ENCODE data around the gene HIPK2.

DNA sequence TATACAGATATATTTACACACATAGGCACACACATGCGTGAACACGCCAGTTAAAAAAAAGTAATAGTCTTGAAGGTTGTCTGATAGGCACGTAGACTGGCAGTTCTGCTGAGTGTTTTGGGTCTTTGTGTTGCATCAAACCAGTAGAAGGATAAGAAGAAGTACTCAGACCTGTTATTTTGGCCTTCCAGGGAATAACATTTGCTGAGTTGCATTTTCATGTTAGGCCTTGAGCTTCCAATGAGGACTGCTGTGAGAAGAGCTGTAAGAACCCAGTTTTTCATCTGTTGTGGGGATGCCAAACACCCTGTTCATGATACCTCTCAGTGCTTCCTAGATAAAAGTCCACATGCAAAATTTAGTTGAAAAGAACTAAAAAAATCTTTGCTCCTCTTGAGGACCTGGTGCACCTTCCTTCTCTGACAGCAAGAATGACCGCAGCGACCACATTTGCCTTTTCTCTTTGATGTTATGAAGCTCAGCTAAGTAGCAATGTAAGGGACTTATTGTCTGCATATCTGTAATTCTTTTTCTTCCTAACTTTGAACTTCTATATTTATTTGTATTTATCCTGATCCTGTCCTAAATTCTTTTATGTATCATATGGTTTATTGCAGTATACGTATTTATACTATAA, 27.2 kb downstream of the HIPK2 start:
- TF ChIP-seq, protein P1, sequence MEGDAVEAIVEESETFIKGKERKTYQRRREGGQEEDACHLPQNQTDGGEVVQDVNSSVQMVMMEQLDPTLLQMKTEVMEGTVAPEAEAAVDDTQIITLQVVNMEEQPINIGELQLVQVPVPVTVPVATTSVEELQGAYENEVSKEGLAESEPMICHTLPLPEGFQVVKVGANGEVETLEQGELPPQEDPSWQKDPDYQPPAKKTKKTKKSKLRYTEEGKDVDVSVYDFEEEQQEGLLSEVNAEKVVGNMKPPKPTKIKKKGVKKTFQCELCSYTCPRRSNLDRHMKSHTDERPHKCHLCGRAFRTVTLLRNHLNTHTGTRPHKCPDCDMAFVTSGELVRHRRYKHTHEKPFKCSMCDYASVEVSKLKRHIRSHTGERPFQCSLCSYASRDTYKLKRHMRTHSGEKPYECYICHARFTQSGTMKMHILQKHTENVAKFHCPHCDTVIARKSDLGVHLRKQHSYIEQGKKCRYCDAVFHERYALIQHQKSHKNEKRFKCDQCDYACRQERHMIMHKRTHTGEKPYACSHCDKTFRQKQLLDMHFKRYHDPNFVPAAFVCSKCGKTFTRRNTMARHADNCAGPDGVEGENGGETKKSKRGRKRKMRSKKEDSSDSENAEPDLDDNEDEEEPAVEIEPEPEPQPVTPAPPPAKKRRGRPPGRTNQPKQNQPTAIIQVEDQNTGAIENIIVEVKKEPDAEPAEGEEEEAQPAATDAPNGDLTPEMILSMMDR (conservative IDR thresholded peaks at IDR 0.05; ENCODE audit: low read length): no peak
- TF ChIP-seq EZH2phosphoT487 (IDR thresholded peaks at IDR 0.05; ENCODE audit: borderline replicate concordance, low read depth, low read length): no peak
